ENCODE measurements around the gene SLC12A2.

SLC12A2 gene

DNA sequence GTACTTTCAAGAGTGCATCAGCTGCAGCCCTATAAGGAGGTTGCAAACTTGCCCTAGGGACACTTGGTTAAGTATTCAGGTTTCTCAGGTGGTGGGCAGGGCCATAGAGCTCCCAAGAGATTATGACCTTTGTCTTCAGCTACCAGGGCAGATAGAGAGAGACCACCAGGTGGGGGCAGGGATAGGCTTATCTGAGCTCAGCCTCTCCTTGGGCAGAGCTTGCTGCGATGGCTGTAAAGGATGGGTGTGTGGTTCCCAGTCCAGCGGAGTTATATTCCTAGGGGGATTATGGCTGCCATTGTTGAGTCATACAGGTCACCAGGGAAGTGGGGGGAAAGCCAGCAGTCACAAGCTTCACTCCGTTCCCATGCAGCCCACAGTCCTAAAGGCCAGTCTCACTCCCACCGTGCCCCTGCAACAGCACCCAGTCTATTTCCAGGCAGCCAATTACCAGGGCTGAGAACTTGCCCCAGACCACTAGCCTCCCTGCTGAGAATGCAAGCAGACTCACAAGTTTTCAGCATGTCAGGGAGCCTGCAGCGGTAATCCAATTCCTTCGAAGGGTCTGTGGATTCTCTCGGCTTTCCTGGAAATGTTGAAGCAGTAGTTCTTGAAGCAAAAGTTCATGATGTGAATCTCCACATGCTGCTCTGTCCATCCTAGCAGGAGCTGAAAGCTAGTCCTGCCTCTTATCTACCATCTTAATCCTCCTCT is 151.5 kb downstream of the SLC12A2 start:
- no peak for DNase-seq

GRCh38 chr5:128236334-128236733 is 152.8 kb downstream of the SLC12A2 start:
- no peak for DNase-seq

DNA sequence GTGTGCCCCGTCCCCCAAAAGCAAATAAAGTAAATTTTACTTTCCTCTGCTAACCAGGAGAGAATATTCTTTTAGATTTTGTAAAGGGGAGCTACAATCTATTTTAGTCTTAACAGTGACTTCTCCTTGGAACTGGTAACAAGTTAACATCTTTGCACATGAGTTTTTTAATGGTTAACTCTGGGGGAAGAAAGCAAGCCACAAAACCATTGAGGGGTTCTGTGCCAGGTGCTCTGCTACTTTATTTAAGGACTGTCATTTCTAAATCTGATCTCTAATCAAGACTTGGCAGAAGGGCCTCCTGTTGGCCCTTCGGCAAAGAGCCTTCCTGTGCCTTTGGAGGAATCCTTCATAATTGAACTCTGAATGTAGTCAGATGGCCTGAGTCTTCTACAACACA is 153.4 kb downstream of the SLC12A2 start:
- no peak for DNase-seq

DNA sequence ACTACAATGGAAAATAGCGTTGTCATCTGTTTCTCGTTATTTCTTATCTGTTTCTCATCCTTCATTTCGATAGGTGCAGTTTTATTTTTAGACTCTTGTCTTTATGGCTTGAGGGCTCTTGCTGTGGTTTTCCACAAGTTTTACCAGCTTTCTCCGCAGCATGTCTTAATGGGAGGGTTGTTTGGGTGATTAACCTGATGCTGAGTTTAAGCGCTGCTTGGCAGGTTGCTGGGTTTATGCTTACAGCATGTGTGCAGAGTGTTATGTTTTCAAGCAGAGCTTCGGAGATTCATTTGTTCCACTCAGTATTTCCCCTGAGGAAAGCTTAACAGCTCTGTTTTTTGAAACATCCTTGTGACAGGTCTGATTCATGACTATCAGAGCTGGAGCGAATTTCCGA is 154.0 kb downstream of the SLC12A2 start:
- DNase-seq, result no peak
